H9 (cell line): ENCODE results near the gene ULK1. TPM values are rescaled to one million over a fixed set of nuclear protein-coding genes. Genes with fewer than 3 reads are reported as not detected.
"Not testable (repeated sequence)": the region's sequence is repeated elsewhere in the genome, so short reads cannot be mapped to it uniquely, and the experiment has no call there.

Experiments used
- DNase-seq: peaks from one replicate; pipeline ENCODE4 v3.0.0-alpha.2; 2017
- H2AFZ ChIP-seq: one replicate; pipeline ENCODE4 v1.6.1; 2013; ENCODE audit warnings: mild to moderate bottlenecking, low read length, control low read depth, moderate library complexity
- H2AK5ac ChIP-seq: 2 replicates; pipeline ENCODE4 v1.6.1; 2013; ENCODE audit warnings: low read length, control low read depth, mixed read lengths; ENCODE audit not compliant: insufficient read length
- H2BK120ac ChIP-seq: one replicate; pipeline ENCODE4 v1.6.1; 2013; ENCODE audit warnings: low read depth, mild to moderate bottlenecking, low read length, control low read depth, inconsistent platforms; ENCODE audit not compliant: poor library complexity, severe bottlenecking
- H2BK12ac ChIP-seq: 2 replicates; pipeline ENCODE4 v1.6.1; 2013; ENCODE audit warnings: low read length, control low read depth, mixed read lengths, low read depth; ENCODE audit not compliant: insufficient read length
- H2BK15ac ChIP-seq: 2 replicates; pipeline ENCODE4 v1.6.1; 2013; ENCODE audit warnings: low read depth, low read length, control low read depth
- H2BK20ac ChIP-seq: one replicate; pipeline ENCODE4 v1.6.1; 2013; ENCODE audit warnings: low read depth, mild to moderate bottlenecking, low read length, control low read depth, inconsistent platforms; ENCODE audit not compliant: poor library complexity, severe bottlenecking
- H2BK5ac ChIP-seq: 2 replicates; pipeline ENCODE4 v1.6.1; 2013; ENCODE audit warnings: low read length, control low read depth, mixed read lengths; ENCODE audit not compliant: insufficient read length
- H3K14ac ChIP-seq: 2 replicates; pipeline ENCODE4 v1.6.1; 2013; ENCODE audit warnings: low read length, control low read depth; ENCODE audit not compliant: insufficient read depth
- H3K18ac ChIP-seq: 2 replicates; pipeline ENCODE4 v1.6.1; 2013; ENCODE audit warnings: low read depth, mild to moderate bottlenecking, mixed read lengths, low read length, control low read depth; ENCODE audit not compliant: insufficient read length
- H3K23ac ChIP-seq: 2 replicates; pipeline ENCODE4 v1.6.1; 2013; ENCODE audit warnings: low read length, control low read depth, mixed read lengths, low read depth; ENCODE audit not compliant: insufficient read length
- H3K23me2 ChIP-seq: 2 replicates; pipeline ENCODE4 v1.6.1; 2013; ENCODE audit warnings: low read depth, mild to moderate bottlenecking, mixed read lengths, low read length, control low read depth; ENCODE audit not compliant: insufficient read length, poor library complexity, severe bottlenecking
- H3K27ac ChIP-seq: 2 replicates; pipeline ENCODE4 v1.5.1; 2013; ENCODE audit warnings: low read length, control low read depth, mixed read lengths, low read depth; ENCODE audit not compliant: insufficient read length
- H3K27me3 ChIP-seq: 2 replicates; pipeline ENCODE4 v1.6.1; 2013; ENCODE audit warnings: low read length, control low read depth, inconsistent platforms; ENCODE audit not compliant: insufficient read depth
- H3K4ac ChIP-seq: 2 replicates; pipeline ENCODE4 v1.6.1; 2013; ENCODE audit warnings: low read depth, mild to moderate bottlenecking, control low read depth, inconsistent platforms, low read length, moderate library complexity
- H3K4me1 ChIP-seq: 2 replicates; pipeline ENCODE4 v1.6.1; 2013; ENCODE audit warnings: low read length, control low read depth, inconsistent platforms; ENCODE audit not compliant: insufficient read depth
- H3K4me2 ChIP-seq: 2 replicates; pipeline ENCODE4 v1.6.1; 2013; ENCODE audit warnings: low read length, control low read depth, mixed read lengths; ENCODE audit not compliant: insufficient read length, insufficient read depth
- H3K56ac ChIP-seq: 2 replicates; pipeline ENCODE4 v1.6.1; 2013; ENCODE audit warnings: low read depth, mild to moderate bottlenecking, mixed read lengths, low read length, control low read depth; ENCODE audit not compliant: insufficient read length
- H3K79me1 ChIP-seq: 2 replicates; pipeline ENCODE4 v1.6.1; 2013; ENCODE audit warnings: low read depth, mild to moderate bottlenecking, moderate library complexity, low read length, control low read depth, inconsistent platforms; ENCODE audit not compliant: insufficient read depth, poor library complexity, severe bottlenecking
- H3K79me2 ChIP-seq: 2 replicates; pipeline ENCODE4 v1.6.1; 2013; ENCODE audit warnings: low read length, control low read depth, inconsistent platforms; ENCODE audit not compliant: insufficient read depth
- H3K9ac ChIP-seq: 2 replicates; pipeline ENCODE4 v1.6.1; 2013; ENCODE audit warnings: low read length, control low read depth, mixed read lengths; ENCODE audit not compliant: insufficient read length; ENCODE audit errors: extremely low read depth
- H3K9me3 ChIP-seq: one replicate; pipeline ENCODE4 v1.6.1; 2013; ENCODE audit warnings: low read depth, low read length, inconsistent platforms; ENCODE audit not compliant: control insufficient read depth
- H3T11ph ChIP-seq: one replicate; pipeline ENCODE4 v1.6.1; 2013; ENCODE audit warnings: mild to moderate bottlenecking, low read length, control low read depth, inconsistent platforms
- H4K20me1 ChIP-seq: one replicate; pipeline ENCODE4 v1.6.1; 2013; ENCODE audit not compliant: control insufficient read depth, insufficient read length, insufficient read depth
- H4K5ac ChIP-seq: 2 replicates; pipeline ENCODE4 v1.6.1; 2013; ENCODE audit warnings: low read depth, mild to moderate bottlenecking, mixed read lengths, low read length, control low read depth; ENCODE audit not compliant: insufficient read length
- H4K8ac ChIP-seq: replicated peaks from 2 replicates; pipeline ENCODE4 v1.6.1; 2013; ENCODE audit warnings: low read length, control low read depth, mixed read lengths, low read depth; ENCODE audit not compliant: insufficient read length
- H4K91ac ChIP-seq: 2 replicates; pipeline ENCODE4 v1.6.1; 2013; ENCODE audit warnings: low read depth, mild to moderate bottlenecking, moderate library complexity, mixed read lengths, low read length, control low read depth; ENCODE audit not compliant: insufficient read length
- H3K27ac Mint-ChIP-seq, 3 experiments: 2 replicates in 2 of 3; 3 replicates in 1 of 3; pipeline ENCODE4 v1.8.0; 2020 to 2021; ENCODE audit warnings: mixed read lengths in 3 of 3, mild to moderate bottlenecking in 1 of 3, moderate library complexity in 1 of 3
- H3K27me3 Mint-ChIP-seq: 2 replicates; pipeline ENCODE4 v1.8.0; 2021; ENCODE audit warnings: low read depth, mild to moderate bottlenecking, moderate library complexity, mixed read lengths
- H3K36me3 Mint-ChIP-seq, 3 experiments: 2 replicates in 2 of 3; 3 replicates in 1 of 3; pipeline ENCODE4 v1.8.0; 2020 to 2021; ENCODE audit warnings: low read depth in 3 of 3, mixed read lengths in 3 of 3; ENCODE audit not compliant: insufficient read depth in 1 of 3
- H3K4me1 Mint-ChIP-seq, 2 experiments: 2 replicates each; pipeline ENCODE4 v1.8.0; 2020; ENCODE audit warnings: mixed read lengths in 2 of 2
- H3K4me3 Mint-ChIP-seq, 2 experiments: 2 replicates in 1 of 2; 3 replicates in 1 of 2; pipeline ENCODE4 v1.8.0; 2020 to 2021; ENCODE audit warnings: mild to moderate bottlenecking in 2 of 2, mixed read lengths in 2 of 2, moderate library complexity in 1 of 2
- H3K9me3 Mint-ChIP-seq, 2 experiments: 2 replicates in 1 of 2; 3 replicates in 1 of 2; pipeline ENCODE4 v1.8.0; 2020; ENCODE audit warnings: mild to moderate bottlenecking in 2 of 2, mixed read lengths in 2 of 2, moderate library complexity in 1 of 2
- CTCF ChIP-seq: fragments of 200-600 bp; sonication (generic); conservative IDR thresholded peaks from 3 replicates; pipeline ENCODE4 v1.8.0; 2021; ENCODE audit warnings: antibody characterized with exemption, mild to moderate bottlenecking
- WGBS: extraction: QIAGEN DNeasy Blood & Tissue Kit; methylation state at CpG from one replicate; pipeline ENCODE4 v1.1.7; 2013; ENCODE audit warnings: missing lambda C conversion rate, low lambda C conversion rate, mixed read lengths; ENCODE audit not compliant: insufficient read length; ENCODE audit errors: extremely low coverage; 5-methylcytosine and 5-hydroxymethylcytosine counted together
- total RNA-seq: library from RNA; stranded (reverse); gene quantifications from 2 replicates; pipeline ENCODE4 v1.2.1, GENCODE V29; 2021

Gene ULK1
- total RNA-seq, 1 experiment from 2014 or later = 57.2 TPM

- H4K20me1 ChIP-seq = no peaks in the 10 kb centered on the region
- no peak overlapping the region for H4K91ac ChIP-seq
- H3K23ac ChIP-seq = no peak overlapping the region
- no peak for DNase-seq
- H3K79me2 ChIP-seq = no peaks in the 10 kb centered on the region
- H2BK5ac ChIP-seq = no peak overlapping the region
- H3K79me1 ChIP-seq = no peaks in the 10 kb centered on the region
- Mint-ChIP-seq H3K4me1 (peaks cover 22 to 27% of the 10 kb centered on the region in 2 experiments), H3K9me3 (peaks cover 20 to 21% of the 10 kb centered on the region in 2 experiments), H3K27ac (no peak overlapping the region), H3K36me3 (peaks cover 3 to 8% (median 6%) of the 10 kb centered on the region in 3 experiments; a peak in 4 of 7 replicates), H3K27me3 (peaks cover 7% of the 10 kb centered on the region), H3K4me3 (no peak overlapping the region)
- H2BK15ac ChIP-seq = no peak overlapping the region
- no peaks in the 10 kb centered on the region for H3K23me2 ChIP-seq
- H3K27me3 ChIP-seq = no peaks in the 10 kb centered on the region
- no peak overlapping the region for H4K8ac ChIP-seq
- no peak overlapping the region for H3K18ac ChIP-seq
- no peak overlapping the region for H3K56ac ChIP-seq
- H2AFZ ChIP-seq = no peak overlapping the region
- no peak overlapping the region for H4K5ac ChIP-seq
- no peaks in the 10 kb centered on the region for H3K4me1 ChIP-seq
- no peak overlapping the region for H2AK5ac ChIP-seq
- H3K9ac ChIP-seq = no peak overlapping the region
- no peak overlapping the region for H2BK12ac ChIP-seq
- no peak overlapping the region for H3K4me2 ChIP-seq
- H3K14ac ChIP-seq = no peak overlapping the region
- H3K9me3 ChIP-seq = no peaks in the 10 kb centered on the region
- H3T11ph ChIP-seq = no peak overlapping the region
- H3K4ac ChIP-seq = no peak overlapping the region
- TF ChIP-seq CTCF = no peak
- WGBS = no CpG with 5 or more reads among the region's 7 CpGs
- no peak overlapping the region for H3K27ac ChIP-seq
- no peak overlapping the region for H2BK120ac ChIP-seq
- H2BK20ac ChIP-seq = no peak overlapping the region
Observed at GRCh38 chr12:131885543-131886057, 8.8 kb upstream of the ULK1 start.

GRCh38 chr12:131891722-131892121 lies 2.7 kb upstream of the ULK1 start:
- WGBS = no CpG with 5 or more reads among the region's 8 CpGs

More at GRCh38 chr12:131891722-131892121, 2.7 kb upstream of the ULK1 start:
- H3K23ac ChIP-seq, DNase-seq, H3K9me3 ChIP-seq, H3K79me2 ChIP-seq, H4K8ac ChIP-seq, H2BK5ac ChIP-seq, H3K9ac ChIP-seq, H2BK12ac ChIP-seq, H3K23me2 ChIP-seq, H3T11ph ChIP-seq, H4K5ac ChIP-seq, H2BK120ac ChIP-seq, H3K4ac ChIP-seq, H3K27me3 Mint-ChIP-seq, H2BK20ac ChIP-seq, H3K27ac Mint-ChIP-seq, H3K36me3 Mint-ChIP-seq, H3K56ac ChIP-seq, H3K4me2 ChIP-seq, H4K20me1 ChIP-seq, H3K9me3 Mint-ChIP-seq, H3K4me3 Mint-ChIP-seq, H3K79me1 ChIP-seq, H3K14ac ChIP-seq, H4K91ac ChIP-seq, H3K4me1 ChIP-seq, H3K27ac ChIP-seq, H2AFZ ChIP-seq, H2AK5ac ChIP-seq, H3K18ac ChIP-seq, H3K27me3 ChIP-seq, H2BK15ac ChIP-seq: not testable (repeated sequence)
- H3K4me1 Mint-ChIP-seq = peaks cover 20 to 31% of the 10 kb centered on the region in 2 experiments
